Stimulated activated CD8-positive, alpha-beta memory T cell treated with anti-CD3 and anti-CD28 coated beads, Interleukin-7, amount 100 ng/mL, for 4 hours (primary cell): ENCODE measurements around the gene EEF2KMT.

Experiments used
- DNase-seq, 2 donors: peaks; one replicate each; pipeline ENCODE4 v3.0.0-alpha.2; 2020; ENCODE audit warnings: low read depth in 2 of 2

The EEF2KMT gene

DNA sequence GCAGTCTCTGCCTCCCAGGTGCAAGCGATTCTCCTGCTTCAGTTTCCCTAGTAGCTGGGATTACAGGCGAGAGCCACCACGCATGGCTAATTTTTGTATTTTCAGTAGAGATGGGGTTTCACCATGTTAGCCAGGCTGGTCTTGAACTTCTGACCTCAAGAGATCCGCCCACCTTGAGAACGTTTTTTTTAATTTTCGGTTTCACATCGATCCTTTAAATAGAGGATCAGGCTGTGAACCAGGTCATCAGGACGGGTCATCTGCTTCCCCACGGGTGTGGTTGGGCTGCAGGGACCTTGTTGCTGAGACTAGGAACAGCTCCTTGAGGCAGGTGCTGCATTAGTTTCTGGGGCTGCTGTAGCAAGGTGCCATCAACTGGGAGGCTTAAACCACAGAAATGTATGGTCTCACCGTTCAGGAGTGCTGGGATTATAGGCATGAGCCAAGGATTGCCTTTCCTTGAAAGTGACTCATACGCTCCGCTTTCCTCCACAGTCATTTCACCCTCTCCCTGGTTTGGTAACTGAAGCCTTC is 55.9 kb downstream of the EEF2KMT start:
- no peak for DNase-seq

DNA sequence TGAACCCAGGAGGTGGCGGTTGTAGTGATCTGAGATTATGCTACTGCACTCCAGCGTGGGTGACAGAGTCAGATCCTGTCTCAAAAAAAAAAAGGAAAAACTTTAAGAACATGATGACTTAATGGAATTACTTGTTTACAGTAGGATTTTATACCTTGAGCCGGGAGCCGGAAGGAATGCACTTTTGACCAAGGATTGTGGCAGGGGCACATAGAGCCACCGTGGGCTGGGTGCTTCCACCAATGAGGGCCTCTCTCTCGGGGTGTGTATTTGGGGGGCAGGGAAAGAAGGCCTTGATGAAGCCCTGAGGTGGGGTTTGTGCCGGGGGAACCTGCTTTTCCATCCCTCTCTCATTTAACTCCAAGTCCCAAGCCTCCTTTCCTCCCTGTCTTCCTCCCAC is 57.1 kb downstream of the EEF2KMT start:
- no peak for DNase-seq

DNA sequence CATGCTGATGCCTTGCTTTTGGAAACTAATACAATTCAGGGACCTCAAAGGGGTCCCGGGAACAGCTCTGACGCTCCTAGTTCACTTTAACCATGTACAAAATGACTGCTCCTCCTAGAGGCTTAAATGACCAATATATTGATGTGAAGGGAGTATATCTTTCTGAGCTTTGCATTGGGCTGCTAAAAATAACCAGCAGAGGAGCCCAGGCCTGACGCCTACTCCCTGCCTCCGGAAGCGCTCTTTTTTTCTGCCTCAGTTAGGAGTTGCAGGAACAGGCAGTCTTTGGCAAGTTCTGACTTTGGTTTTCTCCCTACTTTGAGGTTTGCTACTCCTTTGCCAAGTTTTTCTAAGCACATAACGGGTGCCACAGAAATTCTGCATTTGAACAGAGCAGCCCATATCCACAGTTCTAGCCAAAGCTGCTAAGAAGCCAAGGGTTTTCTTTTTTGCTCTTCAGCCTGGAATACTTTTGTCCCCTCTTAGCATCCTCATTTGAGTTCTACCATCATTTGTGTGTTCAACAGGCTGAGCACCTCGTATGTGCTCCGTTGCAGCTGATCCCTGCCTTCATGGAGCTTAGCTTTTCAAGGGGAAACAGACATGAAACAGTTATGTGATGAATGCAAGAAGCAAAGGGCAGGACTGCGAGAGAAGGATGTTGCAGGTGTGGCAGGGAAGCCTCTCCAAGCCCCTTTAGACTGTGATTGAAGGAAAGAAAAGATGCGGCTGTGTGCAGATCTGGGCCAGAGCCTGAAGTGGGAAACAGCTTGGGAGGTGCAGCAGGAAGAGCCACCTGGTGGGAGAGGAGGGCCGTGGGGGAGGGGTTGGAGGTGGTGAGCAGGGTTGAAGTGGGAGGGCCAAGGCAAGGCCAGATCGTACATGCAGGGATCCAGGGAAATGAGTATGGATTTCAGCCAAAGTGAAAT is 61.1 kb downstream of the EEF2KMT start:
- DNase-seq: no peak

DNA sequence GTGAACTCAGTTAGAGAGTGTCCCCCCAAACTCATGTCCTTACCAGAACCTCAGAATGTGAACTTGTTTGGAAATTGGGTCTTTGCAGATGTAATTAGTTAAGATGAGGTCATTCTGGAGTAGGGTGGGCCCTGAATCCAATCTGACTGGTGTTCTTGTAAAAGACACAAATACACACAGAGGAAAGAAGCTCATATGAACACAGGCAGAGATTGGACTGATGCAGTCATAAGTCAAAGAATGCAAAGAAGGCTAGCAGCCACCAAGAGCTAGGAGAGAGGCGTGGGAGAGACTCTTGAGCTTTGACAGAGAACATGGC is 61.7 kb downstream of the EEF2KMT start:
- no peak for DNase-seq
